NCI-H2081 (cell line): Measurements from ENCODE around the gene ACOX3.
A peak's percentile ranks its signal among the peaks of the same experiment; 100 is the strongest.
"Not testable (repeated sequence)": the region's sequence is repeated elsewhere in the genome, so short reads cannot be mapped to it uniquely, and the experiment has no call there.

ENCODE experiments used
- DNase-seq, 2 experiments: peaks; one replicate each; lab custom pipeline; 2025; lab: John Stamatoyannopoulos, UW

Gene ACOX3

GRCh38 chr4:8387194-8387593, 53.3 kb downstream of the ACOX3 start:
- no peak for DNase-seq

DNA sequence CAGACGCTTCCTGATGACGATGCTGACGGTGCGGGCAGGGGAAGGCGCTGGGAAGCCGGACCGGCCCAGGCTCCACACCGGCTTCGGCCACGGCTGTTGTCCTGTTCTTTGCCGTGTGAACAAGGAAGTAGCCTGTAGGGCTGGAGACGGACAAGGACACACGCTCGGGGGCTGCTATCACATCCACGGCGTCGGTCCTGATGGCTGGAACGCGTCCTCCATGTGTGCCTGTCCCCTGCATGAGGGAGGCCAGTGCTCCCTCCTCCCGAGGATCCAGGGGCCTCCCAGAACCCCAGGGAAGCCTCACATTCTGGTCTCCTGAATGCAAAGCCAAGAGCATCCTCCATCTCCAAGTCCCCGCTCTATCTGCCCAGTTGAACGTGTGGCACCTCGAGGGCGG, 53.8 kb downstream of the ACOX3 start:
- no peak for DNase-seq

GRCh38 chr4:8386131-8386530, 54.4 kb downstream of the ACOX3 start:
- DNase-seq = not testable (repeated sequence)

DNA sequence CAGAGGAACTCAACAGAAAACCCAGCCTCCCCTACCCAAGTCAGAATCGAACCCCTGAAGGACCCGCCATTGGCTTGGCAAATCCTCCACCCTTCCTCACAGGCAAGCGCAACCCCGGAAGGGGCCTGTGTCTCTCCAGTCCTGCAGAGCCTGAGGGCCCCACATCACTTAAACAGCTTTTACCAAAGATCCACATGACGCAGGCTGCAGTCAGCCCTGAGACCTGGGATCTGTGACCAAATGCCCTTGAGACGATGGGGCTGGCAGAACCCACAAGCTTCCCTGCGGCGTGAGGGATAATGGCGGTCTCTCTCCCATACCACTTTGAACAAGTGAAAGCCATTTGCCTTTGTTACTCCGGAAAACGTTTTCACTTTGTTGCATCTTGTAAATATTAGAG, 54.9 kb downstream of the ACOX3 start:
- no peak for DNase-seq

GRCh38 chr4:8385106-8385505, 55.4 kb downstream of the ACOX3 start:
- DNase-seq = no peak

DNA sequence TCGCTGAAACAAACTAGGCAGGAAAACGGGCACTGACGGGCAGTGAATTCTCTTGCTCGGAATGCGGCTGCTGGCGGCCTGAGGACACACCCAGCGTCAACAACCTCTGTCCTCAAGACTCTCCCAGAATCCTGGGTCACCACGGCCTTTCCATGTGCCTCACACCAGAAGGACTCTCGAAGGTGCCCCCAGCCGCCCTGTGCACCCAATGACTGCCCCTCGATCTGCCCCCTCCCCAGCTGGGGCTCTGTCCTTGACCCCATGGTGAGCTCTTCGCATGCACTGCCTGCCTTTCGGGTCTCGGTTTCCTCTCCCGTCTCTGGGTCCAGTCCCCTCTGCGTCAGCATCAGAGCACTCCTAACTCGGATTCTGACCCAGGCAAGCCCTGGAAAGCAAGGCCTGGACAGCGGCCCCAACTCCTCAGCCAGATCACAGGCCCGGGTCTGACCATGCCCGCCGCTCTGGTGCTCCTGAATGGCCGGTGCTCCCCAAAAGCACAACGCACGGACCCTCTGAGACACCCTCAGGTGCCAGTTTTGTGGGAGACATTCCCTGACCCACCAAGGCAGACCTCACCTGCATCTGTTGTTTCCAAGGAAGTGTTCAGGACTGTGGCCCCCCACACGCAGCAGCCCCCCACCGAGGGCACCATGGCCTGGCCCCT, 56.0 kb downstream of the ACOX3 start:
- no peak for DNase-seq

DNA sequence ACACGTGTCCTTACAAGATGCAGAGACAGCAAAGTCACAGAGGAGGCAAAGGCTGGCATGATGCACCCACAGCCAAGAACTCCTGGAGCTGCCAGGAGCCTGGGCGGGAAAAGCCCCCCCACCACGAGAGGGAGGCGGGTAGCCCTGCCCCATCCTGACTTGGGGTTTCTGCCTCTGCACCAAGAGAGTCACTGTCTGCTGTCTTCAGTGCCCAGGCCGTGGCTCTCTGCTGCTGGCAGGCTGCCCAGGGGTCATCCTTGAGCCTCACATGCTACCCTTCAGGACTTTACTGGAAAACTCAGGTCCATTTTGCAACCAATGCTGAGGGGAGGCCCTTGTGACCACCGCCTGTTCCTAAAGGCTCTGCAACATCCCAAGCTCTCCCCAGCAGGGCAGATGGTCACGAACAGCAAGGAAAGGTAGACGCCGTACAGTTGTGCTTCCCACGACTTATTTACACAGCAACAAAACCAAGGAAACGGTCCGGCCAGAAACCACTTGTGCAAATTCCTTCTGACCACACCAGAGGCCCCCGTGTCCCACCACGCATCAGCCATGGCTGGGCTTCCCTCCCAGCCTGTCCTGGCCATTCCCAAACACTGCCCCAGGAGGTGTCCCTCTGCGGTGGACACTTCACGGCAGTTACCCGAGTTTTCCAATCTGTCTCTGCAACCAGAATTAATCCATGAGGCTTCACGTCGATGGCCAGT, 56.9 kb downstream of the ACOX3 start:
- DNase-seq = no peak

GRCh38 chr4:8383016-8383415, 57.5 kb downstream of the ACOX3 start:
- DNase-seq = no peak

DNA sequence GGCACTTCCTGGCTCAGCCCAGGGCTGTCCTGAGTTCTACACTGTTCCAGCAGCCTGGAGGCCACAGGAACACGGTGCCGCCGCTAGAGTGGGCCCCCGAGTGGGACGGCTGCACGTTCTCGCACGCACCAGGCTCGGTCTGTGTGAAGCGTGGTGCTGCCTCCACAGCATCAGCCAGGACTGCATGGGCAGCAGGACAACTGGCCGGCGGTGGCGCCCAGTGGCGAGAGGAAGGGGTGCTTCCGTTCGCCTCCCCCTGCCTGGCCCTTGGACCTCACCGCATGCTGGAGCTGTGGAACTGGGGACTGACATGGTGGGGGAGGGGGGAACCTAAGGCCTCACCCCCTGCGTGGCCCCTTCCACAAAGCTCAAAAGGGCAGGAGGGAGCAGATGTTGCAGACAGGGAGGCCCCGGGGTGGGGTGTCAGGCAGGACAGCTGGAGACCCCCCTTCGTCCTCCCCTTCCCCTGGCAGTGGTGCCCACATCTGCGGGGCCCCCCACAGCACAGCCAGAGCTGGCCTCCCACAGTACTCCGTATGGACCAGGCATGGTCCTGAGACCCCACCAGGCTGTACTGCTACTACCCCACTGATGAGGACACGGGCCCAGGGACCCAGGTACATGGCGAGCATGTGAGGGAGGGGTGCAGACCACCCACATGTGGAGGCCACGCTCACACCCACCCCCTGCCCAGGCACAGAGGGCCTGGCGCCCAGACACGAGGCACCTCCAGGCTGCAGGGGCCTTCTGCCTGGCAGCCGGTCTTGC, 58.5 kb downstream of the ACOX3 start:
- no peak for DNase-seq

GRCh38 chr4:8380511-8381415, 59.8 kb downstream of the ACOX3 start:
- no peak for DNase-seq

- no peak for DNase-seq
These were observed 60.8 kb downstream of the ACOX3 start for GRCh38 chr4:8379771-8380170.

GRCh38 chr4:8379281-8379680, 61.2 kb downstream of the ACOX3 start:
- no peak for DNase-seq

DNA sequence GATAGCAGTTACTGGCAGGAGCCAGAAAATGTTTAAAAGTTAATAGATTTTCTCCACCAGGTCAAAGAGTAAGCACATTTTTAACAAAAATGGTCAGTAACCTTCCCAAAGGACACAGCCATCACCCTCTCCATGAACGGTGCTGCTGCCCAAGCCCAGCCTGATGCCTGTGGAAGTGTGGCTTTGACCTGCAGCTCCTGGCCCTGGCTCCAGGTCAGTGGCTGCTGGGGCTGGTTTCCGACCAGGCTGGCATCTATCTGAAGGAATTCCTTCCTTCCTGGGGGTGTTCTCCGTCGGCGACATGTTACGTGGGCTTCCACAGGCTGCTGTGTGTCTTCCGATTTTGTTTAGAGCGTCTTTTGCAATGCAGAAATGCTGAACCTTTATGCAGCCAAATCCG, 61.7 kb downstream of the ACOX3 start:
- DNase-seq = no peak

DNA sequence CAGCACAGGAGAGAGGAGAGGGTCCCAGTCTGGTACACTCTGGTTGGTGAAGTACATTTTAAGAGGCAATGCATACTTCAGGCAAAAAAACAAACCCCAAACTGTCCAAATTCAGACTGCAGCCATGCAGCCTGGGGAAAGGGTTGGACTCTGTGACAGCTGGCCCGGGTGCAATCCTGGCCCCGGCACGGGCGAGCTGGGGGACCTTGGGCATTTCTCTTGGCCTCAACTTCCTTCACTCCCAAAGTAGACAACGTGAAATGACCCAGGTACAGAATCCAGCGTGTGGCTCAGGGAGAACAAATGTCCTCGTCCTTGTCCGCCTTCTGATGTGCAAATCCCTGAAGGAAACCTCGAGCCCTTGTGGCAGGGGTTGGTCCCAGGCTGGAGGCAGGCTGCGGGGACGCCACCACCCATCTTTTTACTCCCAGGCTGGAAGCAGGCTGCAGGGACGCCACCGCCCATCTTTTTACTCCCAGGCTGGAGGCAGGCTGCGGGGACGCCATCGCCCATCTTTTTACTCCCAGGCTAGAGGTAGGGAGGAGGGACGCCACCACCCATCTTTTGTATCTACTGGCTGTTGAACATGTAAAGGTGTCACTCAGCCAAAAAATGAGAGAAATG, 62.3 kb downstream of the ACOX3 start:
- DNase-seq = no peak

- DNase-seq = no peak
These were observed 63.1 kb downstream of the ACOX3 start for GRCh38 chr4:8377103-8378075.

DNA sequence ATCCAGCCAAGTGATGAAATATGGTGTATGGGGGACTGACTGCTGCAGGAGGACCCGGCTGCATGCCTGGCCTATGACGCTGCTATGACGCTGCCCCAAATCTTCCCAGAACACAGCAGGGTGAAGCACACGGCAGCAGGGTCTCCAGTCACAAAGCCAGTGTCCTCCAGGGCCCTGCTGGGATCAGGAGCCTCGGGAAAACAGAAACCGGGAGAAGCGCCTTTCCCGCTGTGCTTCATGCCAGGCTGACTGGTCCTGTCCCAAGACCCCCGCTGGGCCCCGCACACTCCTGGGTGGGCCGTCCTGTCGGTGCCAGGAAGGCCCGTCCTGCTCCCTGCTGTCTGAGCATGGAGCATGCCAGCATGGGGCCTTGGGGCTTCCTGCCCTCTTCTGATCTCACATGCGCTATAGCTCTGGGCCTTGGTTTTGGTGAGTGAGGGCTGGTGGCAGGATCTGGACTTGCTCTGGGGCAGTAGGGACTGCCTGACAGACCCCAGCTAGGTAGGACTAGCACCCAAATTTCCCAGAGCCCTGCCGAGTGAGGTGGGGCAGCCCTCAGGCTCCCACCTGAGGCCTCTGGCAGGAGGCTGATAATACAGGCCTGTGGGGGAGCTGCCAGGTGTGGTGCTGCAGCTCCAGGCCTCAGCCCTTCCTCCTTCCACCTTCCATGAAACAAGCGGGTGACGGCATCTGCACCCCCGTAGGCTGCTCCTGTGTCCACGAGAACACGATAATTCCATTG, 64.0 kb downstream of the ACOX3 start:
- peak in 1 of 2 experiments; percentile 17 for DNase-seq

GRCh38 chr4:8374851-8375649, 65.5 kb downstream of the ACOX3 start:
- DNase-seq = no peak

DNA sequence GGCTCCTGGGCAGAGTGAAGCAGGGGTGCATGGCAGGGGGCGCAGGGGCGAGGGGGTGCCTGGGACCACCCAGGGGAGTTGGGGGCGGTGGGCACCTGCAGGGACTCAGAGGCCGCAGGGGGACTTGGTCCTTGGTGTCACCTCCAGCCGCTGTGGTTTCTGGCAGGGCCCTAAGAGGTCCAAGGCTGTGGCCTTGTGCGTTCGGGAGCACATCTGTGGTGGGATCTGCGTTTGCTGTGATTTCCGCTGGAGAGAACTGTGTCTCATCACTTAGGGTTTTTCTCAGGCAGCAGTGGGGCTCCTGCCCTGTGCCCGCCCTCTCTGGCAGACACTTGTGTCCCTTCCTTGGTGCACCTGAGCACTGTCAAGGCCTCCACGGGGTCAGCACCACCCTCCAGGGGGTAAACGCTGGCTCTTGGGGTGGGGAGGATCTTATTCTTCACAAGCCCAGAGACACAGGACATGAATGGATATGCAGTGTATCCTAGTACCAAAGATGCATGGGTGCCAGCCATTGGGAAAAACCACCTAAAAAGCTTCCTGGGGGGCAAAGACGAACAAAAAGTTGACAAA, 66.5 kb downstream of the ACOX3 start:
- DNase-seq = no peak
